Measurements from ENCODE around the gene DOCK2. TPM values are rescaled to one million over a fixed set of nuclear protein-coding genes. Genes with fewer than 3 reads are reported as not detected.

DOCK2 gene
- total RNA-seq, 1 experiment from 2014 or later, result 4.6 TPM

GRCh38 chr5:169652057-169652456 is 15.0 kb downstream of the DOCK2 start:
- no peak overlapping the region for H3K27ac Mint-ChIP-seq
- TF ChIP-seq, protein P1, sequence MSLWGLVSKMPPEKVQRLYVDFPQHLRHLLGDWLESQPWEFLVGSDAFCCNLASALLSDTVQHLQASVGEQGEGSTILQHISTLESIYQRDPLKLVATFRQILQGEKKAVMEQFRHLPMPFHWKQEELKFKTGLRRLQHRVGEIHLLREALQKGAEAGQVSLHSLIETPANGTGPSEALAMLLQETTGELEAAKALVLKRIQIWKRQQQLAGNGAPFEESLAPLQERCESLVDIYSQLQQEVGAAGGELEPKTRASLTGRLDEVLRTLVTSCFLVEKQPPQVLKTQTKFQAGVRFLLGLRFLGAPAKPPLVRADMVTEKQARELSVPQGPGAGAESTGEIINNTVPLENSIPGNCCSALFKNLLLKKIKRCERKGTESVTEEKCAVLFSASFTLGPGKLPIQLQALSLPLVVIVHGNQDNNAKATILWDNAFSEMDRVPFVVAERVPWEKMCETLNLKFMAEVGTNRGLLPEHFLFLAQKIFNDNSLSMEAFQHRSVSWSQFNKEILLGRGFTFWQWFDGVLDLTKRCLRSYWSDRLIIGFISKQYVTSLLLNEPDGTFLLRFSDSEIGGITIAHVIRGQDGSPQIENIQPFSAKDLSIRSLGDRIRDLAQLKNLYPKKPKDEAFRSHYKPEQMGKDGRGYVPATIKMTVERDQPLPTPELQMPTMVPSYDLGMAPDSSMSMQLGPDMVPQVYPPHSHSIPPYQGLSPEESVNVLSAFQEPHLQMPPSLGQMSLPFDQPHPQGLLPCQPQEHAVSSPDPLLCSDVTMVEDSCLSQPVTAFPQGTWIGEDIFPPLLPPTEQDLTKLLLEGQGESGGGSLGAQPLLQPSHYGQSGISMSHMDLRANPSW (CRISPR knock-in tag; conservative IDR thresholded peaks at IDR 0.05; ENCODE audit: low read depth), result no peak
- no peak for TF ChIP-seq SMAD3 (CRISPR knock-in tag; IDR thresholded peaks at IDR 0.05; ENCODE audit: borderline replicate concordance)
- no peak for TF ChIP-seq SMAD4 (CRISPR knock-in tag; IDR thresholded peaks at IDR 0.05)
- TF ChIP-seq KAT7 (CRISPR knock-in tag; IDR thresholded peaks at IDR 0.05; ENCODE audit: borderline replicate concordance), result no peak
- no peak for TF ChIP-seq TP53 (CRISPR knock-in tag; IDR thresholded peaks at IDR 0.05)
- TF ChIP-seq, protein P2, sequence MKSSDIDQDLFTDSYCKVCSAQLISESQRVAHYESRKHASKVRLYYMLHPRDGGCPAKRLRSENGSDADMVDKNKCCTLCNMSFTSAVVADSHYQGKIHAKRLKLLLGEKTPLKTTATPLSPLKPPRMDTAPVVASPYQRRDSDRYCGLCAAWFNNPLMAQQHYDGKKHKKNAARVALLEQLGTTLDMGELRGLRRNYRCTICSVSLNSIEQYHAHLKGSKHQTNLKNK (CRISPR knock-in tag; IDR thresholded peaks at IDR 0.05), result no peak
- no peak for TF ChIP-seq PRRX2 (CRISPR knock-in tag; IDR thresholded peaks at IDR 0.05)
- no peak for TF ChIP-seq ESRRA (CRISPR knock-in tag; IDR thresholded peaks at IDR 0.05; ENCODE audit: borderline replicate concordance)
- TF ChIP-seq FOXK1 (CRISPR knock-in tag; IDR thresholded peaks at IDR 0.05), result no peak
- DNase-seq (ENCODE audit: low spot score) (no peak), ATAC-seq (no peak)
- CTCF ChIA-PET, result no interaction called here
- no peak overlapping the region for H3K4me3 Mint-ChIP-seq
- H3K36me3 Mint-ChIP-seq, result no peaks in the 10 kb centered on the region
- no peaks in the 10 kb centered on the region for H3K9me3 Mint-ChIP-seq
- H3K27me3 Mint-ChIP-seq (ENCODE audit: low read depth), result no peaks in the 10 kb centered on the region
- H3K4me1 Mint-ChIP-seq, result peaks cover 11% of the 10 kb centered on the region
- POLR2A ChIA-PET, result no interaction called here

- no peak for DNase-seq (ENCODE audit: low spot score)
- CTCF ChIA-PET, result no interaction called here
- H3K27ac Mint-ChIP-seq, result no peak overlapping the region
- peaks cover 11% of the 10 kb centered on the region for H3K4me1 Mint-ChIP-seq
- TF ChIP-seq NR3C1 (CRISPR knock-in tag; conservative IDR thresholded peaks at IDR 0.05; ENCODE audit: low read depth) (no peak), PREB (CRISPR knock-in tag; IDR thresholded peaks at IDR 0.05; ENCODE audit: borderline replicate concordance) (no peak), ELF4 (CRISPR knock-in tag; IDR thresholded peaks at IDR 0.05; ENCODE audit: low read depth) (no peak)
- TF ChIP-seq, protein P3, sequence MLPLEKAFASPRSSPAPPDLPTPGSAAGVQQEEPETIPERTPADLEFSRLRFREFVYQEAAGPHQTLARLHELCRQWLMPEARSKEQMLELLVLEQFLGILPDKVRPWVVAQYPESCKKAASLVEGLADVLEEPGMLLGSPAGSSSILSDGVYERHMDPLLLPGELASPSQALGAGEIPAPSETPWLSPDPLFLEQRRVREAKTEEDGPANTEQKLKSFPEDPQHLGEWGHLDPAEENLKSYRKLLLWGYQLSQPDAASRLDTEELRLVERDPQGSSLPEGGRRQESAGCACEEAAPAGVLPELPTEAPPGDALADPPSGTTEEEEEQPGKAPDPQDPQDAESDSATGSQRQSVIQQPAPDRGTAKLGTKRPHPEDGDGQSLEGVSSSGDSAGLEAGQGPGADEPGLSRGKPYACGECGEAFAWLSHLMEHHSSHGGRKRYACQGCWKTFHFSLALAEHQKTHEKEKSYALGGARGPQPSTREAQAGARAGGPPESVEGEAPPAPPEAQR (CRISPR knock-in tag; IDR thresholded peaks at IDR 0.05), result no peak
- POLR2A ChIA-PET, result no interaction called here
- no peaks in the 10 kb centered on the region for H3K36me3 Mint-ChIP-seq
- H3K27me3 Mint-ChIP-seq (ENCODE audit: low read depth), result no peaks in the 10 kb centered on the region
- H3K4me3 Mint-ChIP-seq, result no peak overlapping the region
- ATAC-seq, result no peak
- no peaks in the 10 kb centered on the region for H3K9me3 Mint-ChIP-seq
Observed at GRCh38 chr5:169653091-169653490, 16.0 kb downstream of the DOCK2 start.

DNA sequence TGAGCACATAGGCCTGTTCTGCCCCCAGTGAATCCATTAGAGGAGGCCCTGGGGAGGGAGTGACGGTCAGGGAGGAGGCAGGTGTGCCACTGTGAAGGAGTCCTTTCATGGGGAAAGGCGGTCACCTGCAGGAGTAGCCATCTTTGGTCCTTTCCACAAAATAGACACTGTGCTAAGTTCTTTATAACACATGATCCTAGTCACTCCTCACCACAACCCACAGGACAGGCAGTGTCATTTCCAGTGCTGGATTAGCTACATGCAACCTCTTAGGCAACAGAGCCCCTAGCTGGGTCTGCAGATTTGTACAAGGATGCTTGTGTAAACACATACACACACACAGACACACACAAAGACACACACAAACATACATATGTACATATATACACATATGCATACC is 18.3 kb downstream of the DOCK2 start:
- no peak overlapping the region for H3K27ac Mint-ChIP-seq
- ChIA-PET CTCF (no interaction called here), POLR2A (no interaction called here)
- H3K4me3 Mint-ChIP-seq, result no peak overlapping the region
- no peaks in the 10 kb centered on the region for H3K36me3 Mint-ChIP-seq
- DNase-seq (ENCODE audit: low spot score) (no peak), ATAC-seq (no peak)
- no peaks in the 10 kb centered on the region for H3K27me3 Mint-ChIP-seq (ENCODE audit: low read depth)
- H3K9me3 Mint-ChIP-seq, result no peaks in the 10 kb centered on the region
- H3K4me1 Mint-ChIP-seq, result peaks cover 11% of the 10 kb centered on the region
- TF ChIP-seq, protein P4, sequence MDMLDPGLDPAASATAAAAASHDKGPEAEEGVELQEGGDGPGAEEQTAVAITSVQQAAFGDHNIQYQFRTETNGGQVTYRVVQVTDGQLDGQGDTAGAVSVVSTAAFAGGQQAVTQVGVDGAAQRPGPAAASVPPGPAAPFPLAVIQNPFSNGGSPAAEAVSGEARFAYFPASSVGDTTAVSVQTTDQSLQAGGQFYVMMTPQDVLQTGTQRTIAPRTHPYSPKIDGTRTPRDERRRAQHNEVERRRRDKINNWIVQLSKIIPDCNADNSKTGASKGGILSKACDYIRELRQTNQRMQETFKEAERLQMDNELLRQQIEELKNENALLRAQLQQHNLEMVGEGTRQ (CRISPR knock-in tag; IDR thresholded peaks at IDR 0.05), result no peak
- TF ChIP-seq, protein P5, sequence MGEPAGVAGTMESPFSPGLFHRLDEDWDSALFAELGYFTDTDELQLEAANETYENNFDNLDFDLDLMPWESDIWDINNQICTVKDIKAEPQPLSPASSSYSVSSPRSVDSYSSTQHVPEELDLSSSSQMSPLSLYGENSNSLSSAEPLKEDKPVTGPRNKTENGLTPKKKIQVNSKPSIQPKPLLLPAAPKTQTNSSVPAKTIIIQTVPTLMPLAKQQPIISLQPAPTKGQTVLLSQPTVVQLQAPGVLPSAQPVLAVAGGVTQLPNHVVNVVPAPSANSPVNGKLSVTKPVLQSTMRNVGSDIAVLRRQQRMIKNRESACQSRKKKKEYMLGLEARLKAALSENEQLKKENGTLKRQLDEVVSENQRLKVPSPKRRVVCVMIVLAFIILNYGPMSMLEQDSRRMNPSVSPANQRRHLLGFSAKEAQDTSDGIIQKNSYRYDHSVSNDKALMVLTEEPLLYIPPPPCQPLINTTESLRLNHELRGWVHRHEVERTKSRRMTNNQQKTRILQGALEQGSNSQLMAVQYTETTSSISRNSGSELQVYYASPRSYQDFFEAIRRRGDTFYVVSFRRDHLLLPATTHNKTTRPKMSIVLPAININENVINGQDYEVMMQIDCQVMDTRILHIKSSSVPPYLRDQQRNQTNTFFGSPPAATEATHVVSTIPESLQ (CRISPR knock-in tag; IDR thresholded peaks at IDR 0.05), result no peak
- TF ChIP-seq HMGXB4 (CRISPR knock-in tag; IDR thresholded peaks at IDR 0.05) (no peak), ARID4B (CRISPR knock-in tag; IDR thresholded peaks at IDR 0.05; ENCODE audit: borderline replicate concordance) (no peak), NR1H2 (CRISPR knock-in tag; IDR thresholded peaks at IDR 0.05) (no peak)

All from WTC11 (cell line).